C4-2B (cell line): Measurements from ENCODE around the gene PIAS4.

Source experiments
- ZFX ChIP-seq: fragments of 450-650 bp; IDR thresholded peaks from 2 replicates; pipeline ENCODE4 v1.6.1; 2017
- TF ChIP-seq, protein P1 (sequence below): fragments of 450-650 bp; conservative IDR thresholded peaks from 2 replicates; pipeline ENCODE4 v1.5.1; 2017; ENCODE audit warnings: mild to moderate bottlenecking

DNA sequence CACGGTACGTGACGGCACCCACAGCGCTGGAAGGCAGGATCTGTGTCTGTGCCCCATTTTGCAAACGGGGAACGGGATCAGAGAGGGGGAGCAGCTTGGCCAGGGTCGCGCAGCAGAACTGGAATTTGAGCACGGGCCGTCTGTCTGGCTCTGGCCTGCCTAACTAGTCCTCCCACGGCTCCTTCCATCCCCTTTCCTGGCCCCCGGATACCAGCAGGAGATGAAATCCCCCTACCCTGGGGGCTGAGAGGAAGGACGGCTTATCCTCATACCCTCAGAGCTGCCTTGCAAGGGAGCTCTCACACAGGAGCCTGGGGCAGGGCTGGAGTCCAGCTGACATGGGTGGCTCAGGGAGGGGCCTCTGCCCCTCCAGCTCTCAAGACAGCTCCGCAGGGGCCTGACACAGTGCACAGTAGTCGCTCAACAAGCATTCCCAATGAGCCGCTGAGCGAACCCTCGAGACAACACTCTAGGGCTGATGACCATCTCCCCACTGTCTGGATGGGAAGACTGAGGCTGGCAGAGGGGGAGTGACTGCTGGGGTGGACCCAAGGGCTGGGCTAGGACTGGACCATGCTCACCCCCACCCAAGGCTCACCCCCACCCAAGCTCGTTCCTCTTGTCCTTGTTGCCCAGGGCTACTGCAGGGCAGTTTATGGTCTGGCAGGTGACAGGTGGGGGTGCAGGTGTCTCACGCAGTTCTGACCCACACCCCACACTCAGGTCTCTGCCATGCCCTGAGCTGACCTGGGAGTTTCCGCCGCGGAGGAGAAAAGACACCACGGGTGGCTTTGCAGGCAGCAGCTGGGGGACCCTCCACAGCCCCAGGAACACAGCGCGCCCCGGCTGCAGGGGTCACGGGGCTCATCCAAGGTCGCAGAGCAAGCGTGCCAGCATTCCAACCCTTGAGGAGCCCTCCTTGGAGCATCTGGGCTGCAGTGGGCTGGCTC is 55.2 kb downstream of the PIAS4 start:
- TF ChIP-seq, protein P1, sequence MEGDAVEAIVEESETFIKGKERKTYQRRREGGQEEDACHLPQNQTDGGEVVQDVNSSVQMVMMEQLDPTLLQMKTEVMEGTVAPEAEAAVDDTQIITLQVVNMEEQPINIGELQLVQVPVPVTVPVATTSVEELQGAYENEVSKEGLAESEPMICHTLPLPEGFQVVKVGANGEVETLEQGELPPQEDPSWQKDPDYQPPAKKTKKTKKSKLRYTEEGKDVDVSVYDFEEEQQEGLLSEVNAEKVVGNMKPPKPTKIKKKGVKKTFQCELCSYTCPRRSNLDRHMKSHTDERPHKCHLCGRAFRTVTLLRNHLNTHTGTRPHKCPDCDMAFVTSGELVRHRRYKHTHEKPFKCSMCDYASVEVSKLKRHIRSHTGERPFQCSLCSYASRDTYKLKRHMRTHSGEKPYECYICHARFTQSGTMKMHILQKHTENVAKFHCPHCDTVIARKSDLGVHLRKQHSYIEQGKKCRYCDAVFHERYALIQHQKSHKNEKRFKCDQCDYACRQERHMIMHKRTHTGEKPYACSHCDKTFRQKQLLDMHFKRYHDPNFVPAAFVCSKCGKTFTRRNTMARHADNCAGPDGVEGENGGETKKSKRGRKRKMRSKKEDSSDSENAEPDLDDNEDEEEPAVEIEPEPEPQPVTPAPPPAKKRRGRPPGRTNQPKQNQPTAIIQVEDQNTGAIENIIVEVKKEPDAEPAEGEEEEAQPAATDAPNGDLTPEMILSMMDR: no peak
- no peak for TF ChIP-seq ZFX
